D721Med (cell line): ENCODE results near the gene PDPK1.

ENCODE experiments used
- DNase-seq: peaks from one replicate; pipeline ENCODE4 v3.0.0; 2011; ENCODE audit warnings: low spot score; ENCODE audit not compliant: insufficient read length
- FAIRE-seq: peaks from 2 replicates; lab custom pipeline; 2011; peaks lifted over from hg19 to GRCh38; lab: Jason Lieb, UNC
- TF ChIP-seq, protein P1 (sequence below): IDR thresholded peaks from 2 replicates; pipeline ENCODE4 v1.5.1; 2012; ENCODE audit warnings: mild to moderate bottlenecking, control low read depth; ENCODE audit not compliant: insufficient read depth; ENCODE audit errors: missing control alignments

Gene PDPK1

DNA sequence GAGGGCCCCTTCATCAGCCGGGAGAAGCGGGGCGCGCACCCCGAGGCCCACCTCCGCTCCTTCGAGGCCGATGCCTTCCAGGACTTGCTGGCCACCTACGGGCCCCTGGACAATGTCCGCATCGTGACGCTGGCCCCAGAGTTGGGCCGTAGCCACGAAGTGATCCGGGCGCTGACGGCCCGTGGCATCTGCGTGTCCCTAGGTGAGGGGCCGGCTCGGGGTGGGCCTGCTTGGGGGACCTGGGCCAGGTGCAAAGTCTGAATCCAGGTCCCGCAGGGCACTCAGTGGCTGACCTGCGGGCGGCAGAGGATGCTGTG is 10.1 kb upstream of the PDPK1 start:
- DNase-seq: no peak
- TF ChIP-seq, protein P1, sequence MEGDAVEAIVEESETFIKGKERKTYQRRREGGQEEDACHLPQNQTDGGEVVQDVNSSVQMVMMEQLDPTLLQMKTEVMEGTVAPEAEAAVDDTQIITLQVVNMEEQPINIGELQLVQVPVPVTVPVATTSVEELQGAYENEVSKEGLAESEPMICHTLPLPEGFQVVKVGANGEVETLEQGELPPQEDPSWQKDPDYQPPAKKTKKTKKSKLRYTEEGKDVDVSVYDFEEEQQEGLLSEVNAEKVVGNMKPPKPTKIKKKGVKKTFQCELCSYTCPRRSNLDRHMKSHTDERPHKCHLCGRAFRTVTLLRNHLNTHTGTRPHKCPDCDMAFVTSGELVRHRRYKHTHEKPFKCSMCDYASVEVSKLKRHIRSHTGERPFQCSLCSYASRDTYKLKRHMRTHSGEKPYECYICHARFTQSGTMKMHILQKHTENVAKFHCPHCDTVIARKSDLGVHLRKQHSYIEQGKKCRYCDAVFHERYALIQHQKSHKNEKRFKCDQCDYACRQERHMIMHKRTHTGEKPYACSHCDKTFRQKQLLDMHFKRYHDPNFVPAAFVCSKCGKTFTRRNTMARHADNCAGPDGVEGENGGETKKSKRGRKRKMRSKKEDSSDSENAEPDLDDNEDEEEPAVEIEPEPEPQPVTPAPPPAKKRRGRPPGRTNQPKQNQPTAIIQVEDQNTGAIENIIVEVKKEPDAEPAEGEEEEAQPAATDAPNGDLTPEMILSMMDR: no peak
- FAIRE-seq: no peak

DNA sequence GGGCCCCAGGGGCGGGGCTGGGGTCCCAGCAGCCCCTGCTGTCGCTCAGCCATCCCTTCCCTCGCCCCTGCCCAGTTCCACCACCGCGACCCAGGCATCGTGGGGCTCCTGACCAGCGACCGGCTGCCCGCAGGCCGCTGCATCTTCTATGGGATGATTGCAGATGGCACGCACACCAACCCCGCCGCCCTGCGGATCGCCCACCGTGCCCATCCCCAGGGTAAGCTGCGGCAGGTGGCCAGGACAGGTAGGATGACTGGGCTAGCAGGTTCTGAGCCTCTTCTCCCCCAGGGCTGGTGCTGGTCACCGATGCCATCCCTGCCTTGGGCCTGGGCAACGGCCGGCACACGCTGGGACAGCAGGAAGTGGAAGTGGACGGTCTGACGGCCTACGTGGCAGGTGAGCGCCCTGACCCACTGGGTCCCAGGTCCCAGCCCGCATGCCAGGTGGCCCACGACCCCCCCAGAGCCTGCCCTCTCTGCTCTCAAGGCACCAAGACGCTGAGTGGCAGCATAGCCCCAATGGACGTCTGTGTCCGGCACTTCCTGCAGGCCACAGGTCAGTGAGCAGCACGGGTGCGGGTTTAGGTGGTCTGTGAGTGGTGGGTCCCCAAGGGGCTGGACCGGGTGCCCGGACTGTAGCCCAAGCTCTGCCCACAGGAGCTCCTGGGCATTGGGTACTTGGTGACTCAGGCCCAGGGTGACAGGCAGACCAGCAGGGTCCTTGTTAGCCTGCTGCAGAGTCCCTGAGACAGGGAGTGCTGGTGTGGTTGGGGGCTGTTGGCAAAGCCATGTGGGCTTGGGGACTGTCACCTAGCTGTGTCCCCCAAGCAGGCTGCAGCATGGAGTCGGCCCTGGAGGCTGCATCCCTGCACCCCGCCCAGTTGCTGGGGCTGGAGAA is 9.4 kb upstream of the PDPK1 start:
- DNase-seq (no peak), FAIRE-seq (no peak)
- TF ChIP-seq, protein P1: no peak

DNA sequence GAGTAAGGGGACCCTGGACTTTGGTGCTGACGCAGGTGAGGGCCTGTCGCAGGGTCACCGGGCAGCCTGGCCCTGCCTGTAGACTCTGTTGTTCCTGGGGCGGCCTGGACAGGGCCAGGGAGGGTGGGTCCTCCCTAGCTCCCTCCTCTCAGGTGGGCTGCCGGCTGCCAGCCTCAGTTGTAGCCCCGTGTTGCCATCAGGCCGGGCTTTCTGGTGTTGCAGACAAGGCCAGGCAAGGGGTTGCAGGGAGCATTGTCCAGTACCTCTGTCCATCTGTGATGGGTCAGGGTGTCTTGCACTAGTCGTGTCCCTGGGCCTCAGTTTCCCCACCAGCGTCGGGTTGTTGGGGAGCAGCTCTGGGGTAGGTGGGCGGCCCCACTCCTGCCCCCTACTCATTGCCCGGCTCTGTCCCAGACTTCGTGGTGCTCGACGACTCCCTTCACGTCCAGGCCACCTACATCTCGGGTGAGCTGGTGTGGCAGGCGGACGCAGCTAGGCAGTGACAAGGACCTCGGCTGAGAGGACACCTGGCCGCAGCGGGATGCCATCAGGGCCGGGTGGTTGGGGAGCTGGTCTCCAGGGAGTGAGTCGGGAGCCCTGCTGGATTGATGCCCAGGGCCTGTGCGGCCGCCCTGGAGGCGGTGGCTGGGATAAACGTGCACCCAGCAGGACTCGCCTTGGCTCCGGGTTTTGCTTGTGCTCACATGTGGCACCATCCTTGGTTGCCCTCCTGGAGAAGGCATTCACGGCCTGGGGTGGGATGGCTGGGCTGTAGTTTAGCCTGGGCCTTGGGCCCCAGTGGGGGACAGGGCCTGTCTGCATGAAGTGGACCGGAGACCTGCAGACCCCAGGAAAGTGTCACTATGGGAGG is 8.5 kb upstream of the PDPK1 start:
- DNase-seq: no peak
- TF ChIP-seq, protein P1: no peak
- no peak for FAIRE-seq

DNA sequence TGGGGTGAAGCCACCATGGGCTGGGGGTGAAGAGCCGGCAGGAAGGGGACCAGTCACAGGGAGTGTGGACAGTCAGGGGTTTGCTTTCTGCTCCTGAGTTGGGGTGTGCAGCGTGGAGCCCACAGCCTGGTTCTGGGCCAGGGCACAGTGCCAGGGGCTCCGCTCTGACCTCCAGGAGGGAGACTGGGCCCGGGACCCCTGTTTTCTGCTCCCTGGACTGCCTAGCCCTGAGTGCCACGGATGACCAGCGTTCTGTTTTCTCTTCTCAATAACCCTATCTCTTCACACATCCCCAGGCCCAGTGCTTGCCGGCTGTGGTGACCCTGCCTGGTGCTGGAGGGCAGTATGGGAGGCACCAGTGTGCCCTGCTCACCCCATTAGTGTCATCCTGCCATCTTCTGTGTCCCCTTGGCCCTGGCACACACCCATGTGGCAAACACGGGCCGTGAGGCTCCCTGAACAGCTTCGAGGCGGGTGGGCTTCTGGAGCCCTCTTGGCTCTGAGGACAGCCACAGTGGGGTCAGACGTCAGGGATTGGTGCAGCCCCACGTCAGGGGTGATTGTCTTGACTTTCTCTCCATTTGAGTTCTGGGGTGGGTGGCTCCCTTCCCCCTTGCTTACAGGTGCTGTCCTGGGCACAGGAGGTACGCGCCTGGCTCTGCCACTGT is 7.7 kb upstream of the PDPK1 start:
- TF ChIP-seq, protein P1: no peak

DNA sequence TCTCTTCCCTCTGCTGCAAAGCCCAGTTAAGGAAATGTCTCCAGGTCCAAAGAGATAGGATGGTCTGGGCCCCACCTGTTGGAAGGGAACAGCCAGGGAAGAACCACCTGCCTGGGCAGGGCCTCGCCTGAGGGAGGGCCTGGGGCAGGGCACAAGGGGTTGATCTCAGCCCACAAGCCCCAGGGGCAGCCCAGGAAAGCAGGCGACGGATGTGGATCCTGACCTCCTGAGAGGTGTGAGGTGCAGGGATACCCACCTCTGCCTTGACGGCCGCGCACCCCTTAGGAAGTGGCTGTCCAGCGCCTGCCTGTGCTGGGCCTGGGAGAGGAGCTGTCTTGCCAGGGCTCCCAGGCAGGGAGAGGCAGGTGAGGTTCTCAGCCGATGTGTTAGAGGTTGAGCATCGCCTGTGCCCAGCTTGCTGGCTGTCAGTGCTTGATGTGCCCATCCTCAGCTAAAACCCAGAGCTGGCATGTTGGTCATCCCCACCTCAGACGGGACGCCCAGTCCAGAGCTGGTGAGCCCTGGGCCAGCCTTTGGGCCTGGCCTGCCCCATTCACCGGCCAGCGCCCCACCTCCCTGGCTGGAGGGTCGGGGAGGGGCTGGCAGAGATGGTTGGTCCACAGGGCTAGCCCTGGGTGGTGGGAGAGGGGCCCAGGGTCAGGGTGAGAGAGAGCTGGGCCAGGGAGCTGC is 7.0 kb upstream of the PDPK1 start:
- DNase-seq (no peak), FAIRE-seq (no peak)
- TF ChIP-seq, protein P1: no peak

More for the DNA sequence above, 7.7 kb upstream of the PDPK1 start:
- DNase-seq (no peak), FAIRE-seq (no peak)

DNA sequence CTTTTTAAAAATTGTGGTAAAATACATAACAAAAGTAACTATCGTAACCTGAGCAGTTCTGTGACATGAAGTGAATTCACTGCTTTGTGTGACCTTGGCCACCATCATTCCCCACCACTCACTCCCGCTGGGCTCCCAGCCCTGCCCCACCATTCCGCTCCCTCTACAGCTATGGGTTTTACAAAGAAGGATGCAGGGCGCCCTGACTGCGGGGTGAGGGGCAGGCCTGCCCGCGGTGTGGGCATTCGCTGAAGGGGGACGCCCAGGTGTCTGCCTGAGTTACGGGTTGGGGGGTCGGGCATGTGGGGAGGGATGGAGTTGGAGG is 6.5 kb upstream of the PDPK1 start, which contains the start of gene CEMP1:
CEMP1 (minus strand) TSS at position 38 of the 325 bp plus-strand sequence. CDS start 335 bp downstream, outside the sequence.
- DNase-seq (no peak), FAIRE-seq (no peak)
- TF ChIP-seq, protein P1: no peak
